ENCODE results near the gene TIPIN. TPM values are rescaled to one million over a fixed set of nuclear protein-coding genes. Genes with fewer than 3 reads are reported as not detected.
"Not testable (repeated sequence)": the region's sequence is repeated elsewhere in the genome, so short reads cannot be mapped to it uniquely, and the experiment has no call there.

The TIPIN gene
- total RNA-seq: 1 to 10 TPM; 6.1 to 6.5 TPM
- long read RNA-seq, donor 1, partial matches to known transcripts: 0 of 2 reads
- long read RNA-seq, donor 1, other reads (novel, unspliced or antisense): 0 of 2 reads
- long read RNA-seq, donor 2, partial matches to known transcripts: 2 of 8 reads
- long read RNA-seq, donor 2, other reads (novel, unspliced or antisense): 2 of 8 reads

- peak; percentile 99 for DNase-seq (ENCODE audit: low spot score)
- intact Hi-C loops (cut with DNase I): no loop called here
These were observed at the start of gene TIPIN for GRCh38 chr15:66356359-66357236. TIPIN (minus strand) TSS chr15:66356685; CDS start chr15:66352947, 3,738 bp downstream.

GRCh38 chr15:66405615-66406014 lies 49.1 kb upstream of the TIPIN start:
- intact Hi-C loops (cut with DNase I): no loop called here
- DNase-seq (ENCODE audit: low spot score): no peak

GRCh38 chr15:66405007-66405406 lies 48.5 kb upstream of the TIPIN start:
- intact Hi-C loops (cut with DNase I): no loop called here
- DNase-seq (ENCODE audit: low spot score): no peak

- no peak for DNase-seq (ENCODE audit: low spot score)
- intact Hi-C loops (cut with DNase I): no loop called here
These were observed 48.0 kb upstream of the TIPIN start for GRCh38 chr15:66404532-66404931.

- intact Hi-C loops (cut with DNase I): no loop called here
- no peak for DNase-seq (ENCODE audit: low spot score)
These were observed 47.6 kb upstream of the TIPIN start for GRCh38 chr15:66404122-66404521.

- DNase-seq (ENCODE audit: low spot score): no peak
- intact Hi-C loops (cut with DNase I): no loop called here
These were observed 46.8 kb upstream of the TIPIN start for GRCh38 chr15:66403323-66403722.

GRCh38 chr15:66402761-66403284 lies 46.3 kb upstream of the TIPIN start:
- no peak for DNase-seq (ENCODE audit: low spot score)
- intact Hi-C loops (cut with DNase I): no loop called here

- no peak for DNase-seq (ENCODE audit: low spot score)
- intact Hi-C loops (cut with DNase I): no loop called here
These were observed 44.9 kb upstream of the TIPIN start for GRCh38 chr15:66401130-66402021.

GRCh38 chr15:66400351-66400774 lies 43.9 kb upstream of the TIPIN start:
- intact Hi-C loops (cut with DNase I): no loop called here
- DNase-seq (ENCODE audit: low spot score): no peak

GRCh38 chr15:66399276-66399675 lies 42.8 kb upstream of the TIPIN start:
- no peak for DNase-seq (ENCODE audit: low spot score)
- intact Hi-C loops (cut with DNase I): no loop called here

- intact Hi-C loops (cut with DNase I): no loop called here
- no peak for DNase-seq (ENCODE audit: low spot score)
These were observed 38.4 kb upstream of the TIPIN start for GRCh38 chr15:66394915-66395314.

GRCh38 chr15:66394472-66394871 lies 38.0 kb upstream of the TIPIN start:
- DNase-seq (ENCODE audit: low spot score): no peak
- intact Hi-C loops (cut with DNase I): no loop called here

- DNase-seq (ENCODE audit: low spot score); intact Hi-C loops (cut with DNase I): not testable (repeated sequence)
These were observed 36.6 kb upstream of the TIPIN start for GRCh38 chr15:66393037-66393436.

- no peak for DNase-seq (ENCODE audit: low spot score)
- intact Hi-C loops (cut with DNase I): no loop called here
These were observed 34.2 kb upstream of the TIPIN start for GRCh38 chr15:66390678-66391077.

- DNase-seq (ENCODE audit: low spot score): no peak
- intact Hi-C loops (cut with DNase I): loop anchor here (5.0 kb wide), 1 partner anchor 107 kb away; the partner anchor contains the start of gene SNAPC5 (in 2 of the 2)
These were observed 33.4 kb upstream of the TIPIN start for GRCh38 chr15:66389859-66390381.

- no peak for DNase-seq (ENCODE audit: low spot score)
- intact Hi-C loops (cut with DNase I): loop anchor here (5.0 kb wide), 1 partner anchor 108 kb away; the partner anchor contains the start of gene SNAPC5 (in 2 of the 2)
These were observed 32.8 kb upstream of the TIPIN start for GRCh38 chr15:66389098-66389858.

- DNase-seq (ENCODE audit: low spot score): no peak
- intact Hi-C loops (cut with DNase I): loop anchor here (5.0 kb wide), 1 partner anchor 109 kb away; the partner anchor contains the start of gene SNAPC5 (in 2 of the 2)
These were observed 32.1 kb upstream of the TIPIN start for GRCh38 chr15:66388576-66388975.

GRCh38 chr15:66388043-66388363 lies 31.5 kb upstream of the TIPIN start:
- DNase-seq (ENCODE audit: low spot score): no peak
- intact Hi-C loops (cut with DNase I): loop anchor here (5.0 kb wide), 1 partner anchor 109 kb away; the partner anchor contains the start of gene SNAPC5 (in 2 of the 2)
